NCI-H1417 treated with DMSO at 0.1 percent for 48 hours (cell line): ENCODE measurements around the gene SRSF9.
A peak's percentile ranks its signal among the peaks of the same experiment; 100 is the strongest.
"Not testable (repeated sequence)": the region's sequence is repeated elsewhere in the genome, so short reads cannot be mapped to it uniquely, and the experiment has no call there.

Experiments used
- DNase-seq: peaks from one replicate; lab custom pipeline; 2025; lab: John Stamatoyannopoulos, UW

The SRSF9 gene, protein sequence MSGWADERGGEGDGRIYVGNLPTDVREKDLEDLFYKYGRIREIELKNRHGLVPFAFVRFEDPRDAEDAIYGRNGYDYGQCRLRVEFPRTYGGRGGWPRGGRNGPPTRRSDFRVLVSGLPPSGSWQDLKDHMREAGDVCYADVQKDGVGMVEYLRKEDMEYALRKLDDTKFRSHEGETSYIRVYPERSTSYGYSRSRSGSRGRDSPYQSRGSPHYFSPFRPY

DNA sequence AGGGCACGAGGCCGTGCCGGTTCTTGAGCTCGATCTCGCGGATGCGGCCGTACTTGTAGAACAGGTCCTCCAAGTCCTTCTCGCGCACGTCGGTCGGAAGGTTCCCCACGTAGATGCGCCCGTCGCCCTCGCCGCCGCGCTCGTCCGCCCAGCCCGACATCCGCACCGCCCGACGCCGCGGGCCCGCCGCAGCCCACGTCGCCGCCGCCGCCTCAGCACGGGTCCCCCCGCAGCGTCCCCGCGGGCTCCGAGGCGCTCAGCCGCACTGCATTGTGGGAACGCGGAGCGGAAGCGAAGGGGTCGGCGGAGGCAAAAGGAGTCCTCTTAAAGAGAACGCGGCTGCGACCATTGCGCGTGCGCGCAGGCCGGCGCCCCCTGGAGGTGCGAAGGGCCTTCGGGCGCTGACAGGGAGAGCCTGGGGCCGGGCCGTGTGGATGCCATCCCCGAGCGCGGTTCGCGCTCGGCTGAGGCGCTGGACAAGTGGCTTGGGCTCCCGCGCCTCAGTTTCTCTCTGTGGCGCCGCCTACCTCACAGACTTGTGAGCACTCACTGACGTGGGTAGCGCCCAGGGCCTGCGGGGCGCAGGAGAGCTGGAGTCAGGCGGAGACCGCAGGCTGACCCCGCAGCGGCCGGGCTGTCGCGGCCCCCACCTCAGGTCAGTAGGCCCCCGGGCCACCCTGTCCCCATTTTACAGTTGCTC is at the start of gene SRSF9:
Gene SRSF9, minus strand, starts transcription at position 299 of the 700 bp plus-strand sequence. Its CDS starts 139 bp downstream, at position 160.
- peak; percentile 66 for DNase-seq

DNA sequence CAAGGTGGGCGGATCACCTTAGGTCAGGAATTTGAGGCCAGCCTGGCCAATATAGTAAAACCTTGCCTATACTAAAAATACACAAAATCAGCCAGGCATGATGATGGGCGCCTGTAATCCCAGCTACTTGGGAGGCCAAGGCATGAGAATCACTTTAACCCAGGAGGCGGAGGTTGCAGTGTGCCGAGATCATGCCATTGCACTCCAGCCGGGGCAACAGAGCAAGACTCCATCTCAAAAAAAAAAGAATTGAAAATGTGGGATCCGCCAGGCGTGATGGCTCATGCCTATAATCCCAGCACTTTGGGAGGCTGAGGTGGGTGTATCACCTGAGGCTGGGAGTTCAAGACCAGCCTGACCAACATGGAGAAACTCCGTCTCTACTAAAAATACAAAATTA is 49.8 kb upstream of the SRSF9 start:
- not testable (repeated sequence) for DNase-seq

DNA sequence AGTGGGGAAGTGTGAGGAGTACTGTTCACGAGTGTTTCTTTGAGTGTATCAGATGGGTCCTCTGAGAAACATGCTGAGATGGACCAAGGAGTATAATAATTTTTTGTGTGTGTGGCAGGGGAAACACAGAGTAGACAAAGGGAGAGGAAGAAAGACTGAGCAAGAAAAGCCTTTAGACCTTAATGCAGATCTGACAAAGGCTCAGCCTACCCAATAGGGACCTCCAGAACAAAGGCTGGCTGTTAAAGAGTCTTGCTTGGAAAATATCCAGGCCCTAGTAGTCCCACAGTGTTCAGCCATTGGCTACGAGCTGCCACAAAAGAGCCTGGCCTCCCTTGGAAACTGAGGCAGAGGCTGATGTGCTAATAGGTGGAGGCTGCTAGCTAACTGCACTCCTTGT is 45.9 kb upstream of the SRSF9 start:
- DNase-seq: no peak

DNA sequence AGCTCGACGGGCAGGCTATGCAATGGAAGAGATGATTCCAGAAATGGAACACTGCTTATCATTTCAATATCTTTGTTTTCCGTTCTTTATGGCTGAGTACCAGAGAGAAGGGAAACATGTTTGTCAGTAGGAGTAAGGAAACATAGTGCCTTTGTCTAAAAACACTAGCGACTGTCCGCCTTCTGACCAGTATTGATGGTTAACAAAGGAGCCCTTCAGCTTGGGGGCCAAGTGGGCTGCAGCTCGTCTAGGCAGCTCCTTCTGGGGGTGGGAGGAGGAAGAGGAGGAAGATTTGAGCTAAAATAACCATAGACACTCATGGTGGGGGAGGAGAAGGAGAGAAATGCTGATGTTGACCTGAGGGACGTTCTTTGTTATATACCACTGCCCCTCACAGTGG is 44.5 kb upstream of the SRSF9 start:
- no peak for DNase-seq

DNA sequence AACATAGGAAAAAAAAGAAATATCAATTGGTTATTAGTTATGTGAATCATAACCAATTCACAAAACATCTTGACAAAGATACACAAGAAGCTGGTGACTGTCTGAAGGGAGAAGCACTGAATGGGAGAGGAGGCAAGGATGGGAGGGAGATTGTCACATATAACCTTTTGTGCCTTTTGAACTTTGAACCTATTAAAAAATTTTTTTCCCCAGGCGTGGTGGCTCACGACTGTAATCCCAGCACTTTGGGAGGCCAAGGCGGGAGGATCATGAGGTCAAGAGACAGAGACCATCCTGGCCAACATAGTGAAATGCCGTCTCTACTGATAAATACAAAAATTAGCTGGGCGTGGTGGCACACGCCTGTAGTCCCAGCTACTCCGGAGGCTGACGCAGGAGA is 39.0 kb upstream of the SRSF9 start:
- DNase-seq: no peak

DNA sequence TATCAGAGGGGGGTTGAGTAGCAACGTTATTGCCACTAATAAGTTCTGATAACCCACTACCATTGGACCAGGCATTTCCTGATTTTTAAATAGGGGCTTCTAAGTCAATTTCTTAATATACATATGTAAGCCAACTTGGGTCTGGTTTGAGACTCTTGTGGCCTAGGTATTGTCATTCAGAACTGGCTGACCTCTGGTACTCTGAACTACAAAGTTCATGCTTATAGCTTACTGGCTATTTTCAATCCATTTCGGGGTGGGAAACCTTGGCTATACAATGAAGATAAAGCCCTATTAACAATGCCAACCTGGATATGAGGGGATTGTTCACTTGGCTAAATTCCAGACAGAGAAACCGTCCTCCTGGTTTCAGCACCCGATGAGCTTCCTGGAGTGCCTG is 35.0 kb upstream of the SRSF9 start:
- no peak for DNase-seq

DNA sequence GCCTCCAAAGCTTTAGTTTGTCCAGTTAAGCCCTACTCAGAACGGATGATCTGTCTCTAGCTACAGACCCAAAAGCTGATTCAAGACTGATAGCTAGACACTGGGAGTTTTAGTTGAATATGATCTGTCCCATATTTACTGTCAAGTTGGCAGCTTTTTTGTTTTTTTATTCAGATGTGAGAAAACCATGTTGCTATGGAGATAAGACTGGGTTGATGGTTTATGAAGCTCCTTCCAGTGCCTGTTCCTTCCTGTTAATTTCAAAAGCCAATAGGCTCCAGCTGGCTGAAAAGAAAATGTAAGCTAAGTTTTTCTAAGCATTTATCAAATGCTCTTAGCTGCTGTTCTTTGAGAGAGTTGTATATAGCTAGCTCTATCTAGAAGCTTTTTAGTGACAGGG is 31.0 kb upstream of the SRSF9 start:
- no peak for DNase-seq

DNA sequence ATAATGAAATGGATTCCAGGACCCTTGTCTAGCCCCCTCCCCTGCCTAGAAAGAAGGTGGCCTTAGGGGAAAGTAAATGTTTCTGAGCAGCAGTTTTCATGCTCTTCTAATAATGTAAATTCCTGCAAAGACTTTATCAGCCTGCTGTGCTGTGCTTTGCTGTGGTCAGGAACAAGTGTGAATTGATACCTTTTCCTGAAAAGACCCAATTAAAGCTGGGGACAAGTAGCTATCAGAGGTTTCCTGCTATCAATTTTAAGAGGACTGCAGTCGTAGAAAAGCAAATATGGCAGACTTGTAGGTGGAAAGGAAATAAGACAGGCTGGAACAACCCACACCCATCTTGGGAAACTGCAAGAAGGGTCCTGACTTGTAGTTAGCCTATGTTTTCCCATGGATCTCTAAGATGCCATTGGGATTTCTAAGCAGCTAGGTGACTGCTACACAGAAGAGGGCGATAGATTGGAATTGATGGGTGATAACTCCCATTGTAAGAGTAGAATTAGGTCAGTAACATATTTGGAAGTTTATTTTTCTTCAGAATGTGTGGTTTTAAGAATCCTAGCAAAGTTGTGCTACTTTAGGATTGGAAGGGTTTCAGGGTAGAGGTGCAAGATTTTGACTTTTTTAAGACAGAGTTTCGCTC is 29.4 kb upstream of the SRSF9 start:
- DNase-seq: no peak

DNA sequence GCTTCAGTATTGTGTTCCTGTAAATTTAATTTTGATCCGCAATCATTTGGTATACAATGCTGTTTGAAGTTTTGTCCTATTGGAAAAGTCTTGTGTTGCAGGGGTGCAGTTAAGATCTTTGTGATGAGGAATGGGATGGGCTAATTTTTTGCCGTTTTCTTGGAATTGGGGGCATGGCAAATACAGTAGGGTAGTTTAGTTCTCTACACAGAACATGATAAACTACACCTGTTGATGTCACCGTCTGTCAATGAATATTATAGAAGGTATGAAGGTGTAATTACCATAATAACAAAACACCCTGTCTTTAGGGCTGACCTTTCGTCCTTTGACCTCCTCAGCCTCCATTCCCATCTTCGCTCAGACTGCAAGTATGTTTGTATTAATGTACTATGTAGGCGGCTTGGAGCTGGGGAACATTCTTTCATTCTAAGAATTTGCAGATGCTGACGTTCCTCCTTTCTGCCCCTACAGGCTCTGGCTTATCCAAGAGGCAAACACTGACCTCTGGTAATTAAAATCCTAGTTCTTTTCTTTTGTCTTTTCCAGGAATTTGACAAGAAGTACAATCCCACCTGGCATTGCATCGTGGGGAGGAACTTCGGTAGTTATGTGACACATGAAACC is 28.1 kb upstream of the SRSF9 start:
- no peak for DNase-seq

DNA sequence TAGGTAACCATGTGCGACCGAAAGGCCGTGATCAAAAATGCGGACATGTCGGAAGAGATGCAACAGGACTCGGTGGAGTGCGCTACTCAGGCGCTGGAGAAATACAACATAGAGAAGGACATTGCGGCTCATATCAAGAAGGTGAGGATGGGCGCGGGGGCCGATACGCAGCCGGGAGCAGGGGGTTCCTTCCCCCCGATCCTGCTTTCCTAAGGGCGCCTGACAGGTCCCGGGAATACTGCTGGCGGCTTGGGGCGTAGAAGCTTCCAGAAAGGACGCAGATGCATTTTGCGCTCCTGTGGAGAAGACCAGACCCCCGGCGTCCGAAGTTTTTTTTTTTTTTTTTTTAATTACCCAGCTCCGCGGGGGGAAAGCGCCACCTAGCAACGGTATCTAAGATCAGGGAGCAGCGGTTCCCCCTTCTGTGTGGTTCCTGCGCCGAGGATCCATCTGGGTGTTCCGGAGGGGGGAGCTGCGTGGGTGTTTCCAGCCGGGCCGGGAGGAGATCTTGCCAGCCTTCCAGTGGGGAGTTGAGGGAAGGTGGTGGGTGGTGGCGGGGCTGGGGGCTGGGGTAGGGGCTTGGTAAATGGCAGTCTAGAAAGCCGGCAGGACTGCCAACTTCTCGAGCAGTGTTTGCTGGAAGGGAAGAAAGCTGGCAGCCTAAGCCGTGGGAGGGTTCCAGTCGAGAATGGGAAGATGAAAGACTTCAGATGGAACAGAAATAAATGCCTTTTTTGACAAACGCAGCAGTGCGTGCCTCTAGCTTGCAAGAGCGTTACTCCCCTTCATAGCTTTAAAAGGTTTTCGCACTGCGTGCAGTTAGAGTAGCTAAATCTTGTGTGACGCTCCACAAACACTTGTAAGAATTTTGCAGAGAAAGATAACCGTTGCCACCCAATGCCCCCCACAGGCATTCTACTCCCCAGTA is 27.1 kb upstream of the SRSF9 start:
- peak; percentile 8 for DNase-seq

DNA sequence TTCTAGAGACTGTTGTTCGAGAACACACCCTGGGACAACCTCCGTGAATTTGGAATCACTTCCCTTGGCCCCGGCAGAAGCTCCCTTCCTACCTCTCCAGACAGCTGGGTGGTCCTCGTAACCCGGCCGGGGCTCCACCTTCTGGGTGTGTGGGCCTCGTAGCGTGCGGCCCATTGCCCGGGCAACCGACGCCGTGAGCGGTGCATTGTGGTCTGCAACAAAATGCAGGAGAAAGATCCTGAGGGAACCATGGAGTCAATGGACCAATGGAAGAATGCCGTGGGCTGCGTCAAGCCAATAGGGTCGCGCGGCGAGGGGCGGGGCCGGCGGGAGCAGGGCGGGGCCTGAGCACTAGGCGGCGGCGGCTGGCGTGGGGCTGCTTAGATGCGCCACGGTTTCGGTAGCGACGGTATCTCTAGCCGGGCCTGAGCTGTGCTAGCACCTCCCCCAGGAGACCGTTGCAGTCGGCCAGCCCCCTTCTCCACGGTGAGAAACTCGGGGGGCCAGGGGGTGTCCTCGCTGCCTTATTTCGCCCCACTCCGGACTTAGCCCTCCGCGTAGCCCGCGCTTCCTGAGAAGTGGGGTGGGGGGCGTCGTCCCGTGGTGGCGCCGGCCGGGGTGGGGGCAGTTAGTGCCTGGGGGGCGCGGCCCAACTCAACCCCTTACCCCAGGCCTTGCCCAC is 26.3 kb upstream of the SRSF9 start, which contains the start of gene DYNLL1:
Gene DYNLL1, plus strand, starts transcription at position 383 of the 682 bp plus-strand sequence. CDS start 309 bp downstream, outside the sequence.
- peak; percentile 97 for DNase-seq

DNA sequence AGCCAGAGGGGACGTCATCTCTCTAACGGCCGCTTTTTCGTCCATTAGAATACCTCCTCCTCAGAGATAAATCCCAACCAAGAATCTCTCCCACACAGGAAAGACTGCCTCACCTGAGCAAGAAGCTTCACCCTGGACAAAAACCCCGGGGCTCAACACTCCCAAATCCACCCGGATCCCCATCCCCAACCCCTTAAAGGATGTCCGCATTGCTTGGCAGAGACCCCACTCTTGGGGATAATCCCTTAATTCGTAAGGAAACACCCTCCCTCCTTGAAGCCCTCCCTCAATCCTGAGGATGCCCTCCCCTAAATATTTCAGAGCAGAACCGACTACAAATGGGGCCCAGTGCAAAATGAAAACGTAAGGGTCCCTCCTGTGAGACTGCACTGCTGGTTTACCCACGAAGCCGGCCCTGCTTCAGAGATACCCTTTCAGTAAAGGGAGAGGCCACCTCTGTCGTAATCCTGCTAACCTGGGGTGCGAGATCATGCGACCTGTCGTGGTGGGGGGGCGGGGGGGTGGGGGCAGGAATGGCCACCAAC is 25.7 kb upstream of the SRSF9 start:
- no peak for DNase-seq

DNA sequence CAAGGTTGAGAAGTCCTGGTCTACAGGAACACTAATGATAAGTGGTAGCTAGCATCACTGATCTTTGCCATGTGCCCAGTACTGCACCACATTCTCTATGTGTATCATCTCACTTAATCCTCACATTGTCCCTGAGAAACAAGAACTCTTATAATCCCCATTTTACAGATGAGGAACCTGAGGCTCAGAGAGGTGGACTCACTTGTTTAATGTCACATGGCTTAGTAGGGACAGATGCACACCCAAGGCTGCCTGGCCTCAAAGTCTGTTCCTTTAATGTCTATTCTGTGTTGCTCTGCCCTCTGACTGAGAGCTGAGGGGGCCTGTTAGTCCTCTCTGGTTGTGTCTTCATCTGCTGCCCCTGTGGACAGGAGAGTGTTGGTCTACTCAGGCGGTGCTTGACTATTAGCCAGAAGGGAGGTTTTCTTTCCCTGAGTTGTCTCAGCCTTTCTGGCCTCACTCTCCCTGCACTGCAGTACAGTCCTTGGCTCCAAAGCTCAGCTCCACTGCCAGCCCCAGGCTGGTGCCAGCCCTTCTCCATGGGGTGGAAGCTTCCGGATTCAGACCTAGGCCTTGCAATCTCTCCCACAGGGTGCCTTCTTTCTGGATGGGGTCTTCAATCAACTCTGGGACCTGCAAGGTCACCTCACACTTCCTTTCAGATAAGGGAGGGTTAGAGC is 21.4 kb upstream of the SRSF9 start:
- no peak for DNase-seq

DNA sequence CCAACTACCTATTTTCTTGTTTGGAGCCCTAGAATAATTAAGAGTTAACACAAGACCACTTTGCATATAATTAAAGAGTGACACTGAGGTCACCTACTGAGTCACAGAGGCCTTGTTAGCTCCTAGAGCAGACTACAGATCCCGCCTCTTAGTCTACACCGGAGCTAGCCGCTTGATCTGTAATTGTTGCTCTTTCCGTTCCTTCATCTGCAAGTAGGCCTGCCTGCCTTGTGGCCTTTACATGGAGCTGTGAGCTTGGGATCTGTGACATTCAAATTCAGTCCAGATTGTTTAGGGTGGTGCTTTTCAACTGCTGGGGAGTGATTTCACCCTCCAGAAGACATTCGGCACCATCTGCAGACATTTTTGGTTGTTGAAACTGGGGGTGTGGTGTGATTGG is 20.8 kb upstream of the SRSF9 start:
- no peak for DNase-seq

DNA sequence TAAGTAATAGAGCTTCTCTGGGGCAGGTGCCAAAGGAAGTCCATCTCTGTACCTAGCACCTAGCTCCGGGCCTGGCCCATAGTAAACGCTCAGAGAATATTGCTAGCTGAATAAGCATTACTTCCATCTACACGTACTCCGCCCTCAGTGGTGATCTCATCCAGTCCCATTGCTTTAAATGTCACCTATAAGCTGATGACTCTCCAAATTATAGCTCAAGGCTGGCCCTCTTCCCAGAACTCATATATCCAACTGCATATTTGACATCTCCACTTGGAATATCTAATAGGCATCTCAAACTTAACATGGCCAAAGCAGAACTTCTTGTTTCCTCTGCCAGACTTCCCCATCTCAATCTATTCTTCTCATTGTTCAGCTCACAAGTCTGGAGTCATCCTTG is 19.5 kb upstream of the SRSF9 start:
- no peak for DNase-seq

DNA sequence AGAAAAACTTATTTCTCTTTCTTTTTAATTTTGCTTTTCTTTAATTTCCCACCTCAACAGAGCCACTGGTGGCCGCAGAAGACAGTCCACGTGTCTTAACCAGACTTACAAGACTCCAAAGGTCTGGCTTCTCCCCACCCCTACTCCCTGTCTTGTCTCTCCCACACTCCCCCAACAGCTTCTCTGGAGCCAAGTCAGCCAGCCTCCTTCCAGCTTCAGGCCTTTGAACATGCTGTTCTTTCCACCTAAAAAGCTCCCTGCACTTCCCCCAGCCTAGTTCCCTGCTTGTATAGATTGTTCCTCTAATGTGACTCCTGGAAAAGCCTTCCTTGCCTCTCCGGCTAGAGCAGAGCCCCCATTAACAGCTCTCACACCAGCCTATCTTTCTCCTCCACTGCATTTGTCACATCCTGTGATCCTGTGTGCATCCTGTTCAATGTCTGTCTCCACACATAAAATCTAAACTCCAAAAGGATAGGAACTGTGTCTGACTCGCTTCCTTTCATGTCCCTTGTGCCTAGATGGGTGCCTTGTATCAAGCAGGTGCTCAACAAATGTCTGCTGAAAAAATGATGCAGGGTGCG is 18.6 kb upstream of the SRSF9 start:
- no peak for DNase-seq

DNA sequence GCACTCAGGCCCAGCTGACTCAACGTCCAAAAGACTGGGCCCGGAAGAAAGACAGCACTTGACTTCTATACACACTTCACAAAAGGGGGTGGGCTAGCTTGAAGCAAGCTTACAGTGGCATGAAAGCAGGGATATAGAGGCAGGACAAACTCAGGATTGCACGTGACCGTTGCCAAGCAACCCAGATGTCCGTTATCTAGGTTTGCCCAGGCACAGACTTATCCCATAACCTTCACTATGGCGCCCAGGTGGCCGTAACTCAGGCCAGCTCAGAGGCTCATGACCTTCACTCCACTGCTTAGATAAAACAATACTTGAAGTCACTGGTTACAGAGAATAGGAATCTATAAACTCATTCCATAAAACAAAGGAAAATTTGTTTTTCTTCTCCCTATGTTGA is 18.0 kb upstream of the SRSF9 start:
- not testable (repeated sequence) for DNase-seq

DNA sequence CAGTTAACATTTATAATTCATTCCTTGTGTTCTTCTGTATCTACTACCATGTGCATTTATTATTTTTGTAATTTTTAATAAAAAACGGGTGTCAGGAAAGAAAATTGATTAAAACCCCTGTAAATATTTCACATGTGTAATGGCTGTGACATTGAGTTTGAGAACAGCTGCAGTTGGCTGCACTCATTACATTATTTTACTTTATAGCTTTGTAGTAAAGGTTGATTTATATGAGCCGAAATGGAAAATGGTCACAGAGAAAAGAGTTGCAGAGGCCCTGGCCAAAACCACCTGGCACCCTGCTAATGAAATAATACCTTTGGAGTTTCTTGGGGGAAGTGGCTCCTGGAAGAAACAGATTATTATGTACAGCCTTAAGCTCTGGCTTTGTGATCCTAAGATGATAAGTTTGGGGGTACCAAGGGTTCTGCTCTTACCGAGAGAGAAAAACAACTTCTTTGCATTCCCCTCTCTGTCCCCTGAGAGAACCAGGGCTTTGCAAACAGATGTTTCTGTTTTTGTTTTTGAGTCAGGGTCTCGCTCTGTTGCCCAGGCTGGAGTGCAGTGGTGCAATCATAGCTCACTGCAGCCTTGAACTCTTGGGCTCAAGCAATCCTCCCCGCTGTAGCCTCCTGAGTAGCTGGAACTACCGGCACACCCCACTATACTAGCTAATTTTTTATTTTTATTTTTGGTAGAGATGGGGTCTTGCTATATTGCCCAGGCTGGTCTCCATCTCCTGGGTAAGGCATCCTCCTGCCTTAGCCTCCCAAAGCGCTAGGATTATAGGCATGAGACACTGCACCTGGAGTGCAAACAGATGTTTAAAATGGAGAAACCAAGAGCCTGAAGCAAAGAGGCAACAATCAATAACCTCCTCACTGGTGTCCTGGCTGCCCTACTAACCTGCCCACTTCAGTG is 16.7 kb upstream of the SRSF9 start:
- DNase-seq: no peak

DNA sequence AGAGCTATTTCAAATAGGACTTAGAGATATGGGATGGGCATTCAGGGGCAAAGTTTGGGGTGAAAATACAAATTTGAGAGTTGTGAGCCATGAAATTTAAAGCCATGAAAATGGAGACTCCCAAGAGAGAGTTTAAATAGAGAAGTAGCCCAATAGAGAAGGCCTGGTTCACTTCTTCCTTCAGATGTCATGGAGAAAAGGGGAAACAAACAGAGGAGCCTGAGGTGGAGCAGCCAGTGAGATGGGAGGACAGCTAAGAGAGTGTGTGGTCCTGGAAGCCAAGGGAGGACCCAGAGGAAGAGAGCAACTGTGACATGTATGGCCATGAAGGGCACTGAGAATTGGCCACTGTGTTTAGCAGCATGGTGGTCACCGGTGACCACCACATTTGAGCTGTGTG is 14.1 kb upstream of the SRSF9 start:
- no peak for DNase-seq
